GM23338 (cell line): ENCODE data around the gene PSD4. TPM values are rescaled to one million over a fixed set of nuclear protein-coding genes. Genes with fewer than 3 reads are reported as not detected.

ENCODE experiments used
- ATAC-seq: fragments of 200-7000 bp; cut with Tn5 transposase; 3 replicates; pipeline ENCODE4 v1.9.1; 2020
- DNase-seq: peaks from one replicate; pipeline ENCODE4 v3.0.0-alpha.2; 2015; ENCODE audit warnings: low spot score
- H2AFZ ChIP-seq: fragments of 200-600 bp; sonication (generic); 2 replicates; pipeline ENCODE4 v1.8.0; 2016; ENCODE audit warnings: antibody characterized with exemption, mild to moderate bottlenecking, moderate library complexity
- H3F3A ChIP-seq: fragments of 200-600 bp; sonication (generic); replicated peaks from 2 replicates; pipeline ENCODE4 v1.8.0; 2017; ENCODE audit warnings: antibody characterized with exemption, mixed run types, low read depth
- H3K27ac ChIP-seq: fragments of 200-600 bp; sonication (generic); 2 replicates; pipeline ENCODE4 v1.6.1; 2016; ENCODE audit warnings: low read depth
- H3K27me3 ChIP-seq: fragments of 200-600 bp; sonication (generic); 2 replicates; pipeline ENCODE4 v1.8.0; 2016; ENCODE audit warnings: mild to moderate bottlenecking, mixed run types, moderate library complexity; ENCODE audit not compliant: insufficient read depth
- H3K36me3 ChIP-seq: fragments of 200-600 bp; sonication (generic); 2 replicates; pipeline ENCODE4 v1.8.0; 2016; ENCODE audit warnings: mild to moderate bottlenecking; ENCODE audit not compliant: insufficient read depth
- H3K4me1 ChIP-seq: fragments of 200-600 bp; sonication (generic); 2 replicates; pipeline ENCODE4 v1.8.0; 2016; ENCODE audit warnings: mild to moderate bottlenecking, moderate library complexity; ENCODE audit not compliant: insufficient read depth
- H3K4me2 ChIP-seq: fragments of 200-600 bp; sonication (generic); 2 replicates; pipeline ENCODE4 v1.7.1; 2017; ENCODE audit warnings: mixed run types
- H3K4me3 ChIP-seq: fragments of 200-600 bp; sonication (generic); 2 replicates; pipeline ENCODE4 v1.6.1; 2016; ENCODE audit warnings: mixed run types
- H3K79me2 ChIP-seq: fragments of 200-600 bp; sonication (generic); replicated peaks from 2 replicates; pipeline ENCODE4 v1.8.0; 2017; ENCODE audit warnings: mild to moderate bottlenecking; ENCODE audit not compliant: insufficient read depth
- H3K9me2 ChIP-seq: fragments of 200-600 bp; sonication (generic); 2 replicates; pipeline ENCODE4 v1.8.0; 2017; ENCODE audit not compliant: insufficient read depth
- H4K20me1 ChIP-seq: fragments of 200-600 bp; sonication (generic); replicated peaks from 2 replicates; pipeline ENCODE4 v1.8.0; 2017; ENCODE audit warnings: mild to moderate bottlenecking; ENCODE audit not compliant: insufficient read depth
- H3K27ac Mint-ChIP-seq: 2 replicates; pipeline ENCODE4 v1.8.0; 2020; ENCODE audit warnings: inconsistent platforms, mild to moderate bottlenecking, moderate library complexity, mixed read lengths
- H3K27me3 Mint-ChIP-seq: 3 replicates; pipeline ENCODE4 v1.8.0; 2022; ENCODE audit warnings: low read depth, mild to moderate bottlenecking, moderate library complexity, mixed read lengths, inconsistent platforms; ENCODE audit not compliant: insufficient read depth, poor library complexity
- H3K36me3 Mint-ChIP-seq: 3 replicates; pipeline ENCODE4 v1.8.0; 2021; ENCODE audit warnings: low read depth, mild to moderate bottlenecking, inconsistent platforms, moderate library complexity, mixed read lengths
- H3K4me1 Mint-ChIP-seq: 3 replicates; pipeline ENCODE4 v1.8.0; 2020; ENCODE audit warnings: mild to moderate bottlenecking, inconsistent platforms, mixed read lengths
- H3K4me3 Mint-ChIP-seq: 3 replicates; pipeline ENCODE4 v1.8.0; 2021; ENCODE audit warnings: moderate library complexity, mild to moderate bottlenecking, inconsistent platforms, mixed read lengths
- H3K9me3 Mint-ChIP-seq: 3 replicates; pipeline ENCODE4 v1.8.0; 2020; ENCODE audit warnings: moderate library complexity, mild to moderate bottlenecking, inconsistent platforms, mixed read lengths
- CREB1 ChIP-seq: fragments of 250-450 bp; sonication (Bioruptor Pico); IDR thresholded peaks from 2 replicates; pipeline ENCODE4 v1.5.0; 2020; ENCODE audit warnings: low read depth, mild to moderate bottlenecking, moderate library complexity
- CTCF ChIP-seq, 2 experiments: fragments of 200-600 bp in 1 of 2; sonication (generic) in 1 of 2; conservative IDR thresholded peaks; 2 replicates each; pipeline versions ENCODE4 v1.5.1 to v1.6.1; 2016 to 2017; ENCODE audit warnings: antibody characterized with exemption in 2 of 2, low read depth in 2 of 2, mild to moderate bottlenecking in 2 of 2, moderate library complexity in 1 of 2
- ETS1 ChIP-seq: IDR thresholded peaks from 2 replicates; pipeline ENCODE4 v1.6.1; 2016; ENCODE audit warnings: antibody characterized with exemption
- EZH2 ChIP-seq: fragments of 200-600 bp; sonication (generic); IDR thresholded peaks from one replicate; pipeline ENCODE4 v1.8.0; 2017; ENCODE audit warnings: antibody characterized with exemption, mild to moderate bottlenecking, low read depth; ENCODE audit not compliant: unreplicated experiment
- EZH2phosphoT487 ChIP-seq: fragments of 200-600 bp; sonication (generic); IDR thresholded peaks from one replicate; pipeline ENCODE4 v1.8.1; 2018; ENCODE audit warnings: antibody characterized with exemption; ENCODE audit not compliant: unreplicated experiment
- JUNB ChIP-seq: IDR thresholded peaks from one replicate; pipeline ENCODE4 v1.6.1; 2016; ENCODE audit warnings: antibody characterized with exemption; ENCODE audit not compliant: unreplicated experiment
- NANOG ChIP-seq: IDR thresholded peaks from 2 replicates; pipeline ENCODE4 v1.6.1; 2016; ENCODE audit warnings: antibody characterized with exemption, borderline replicate concordance
- POLR2AphosphoS5 ChIP-seq: IDR thresholded peaks from 2 replicates; pipeline ENCODE4 v1.6.1; 2016; ENCODE audit warnings: antibody characterized with exemption, low read depth
- REST ChIP-seq: IDR thresholded peaks from one replicate; pipeline ENCODE4 v1.6.1; 2018; ENCODE audit warnings: antibody characterized with exemption; ENCODE audit not compliant: unreplicated experiment
- STAT1 ChIP-seq: IDR thresholded peaks from one replicate; pipeline ENCODE4 v1.6.1; 2016; ENCODE audit warnings: antibody characterized with exemption; ENCODE audit not compliant: unreplicated experiment
- ZNF114 ChIP-seq: fragments of 250-450 bp; sonication (Bioruptor Pico); IDR thresholded peaks from 2 replicates; pipeline ENCODE4 v1.5.0; 2020; ENCODE audit warnings: mild to moderate bottlenecking, moderate library complexity
- ZNF331 ChIP-seq: fragments of 250-450 bp; sonication (Bioruptor Pico); IDR thresholded peaks from 2 replicates; pipeline ENCODE4 v1.5.0; 2020; ENCODE audit warnings: low read depth, mild to moderate bottlenecking, moderate library complexity
- ZNF462 ChIP-seq: fragments of 250-450 bp; sonication (Bioruptor Pico); IDR thresholded peaks from 2 replicates; pipeline ENCODE4 v1.5.0; 2020; ENCODE audit warnings: mild to moderate bottlenecking, moderate library complexity
- polyA plus RNA-seq: library from polyadenylated mRNA; unstranded; fragments of >200 nt; fragmentation: Nextera tagmentation; extraction: Ambion mirVana; gene quantifications from 2 replicates; pipeline ENCODE4 v1.2.1, GENCODE V29; 2016
- total RNA-seq: library from RNA; depleted of rRNA; stranded (reverse); fragments of >200 nt; shearing (Covaris generic); gene quantifications from 2 replicates; pipeline ENCODE4 v1.2.3, GENCODE V29; 2014

Gene PSD4
- total and polyA plus RNA-seq, 2 experiments from 2014 or later, result 0.06 to 0.66 TPM

- TF ChIP-seq CTCF (conservative IDR thresholded peaks at IDR 0.05; ENCODE audit: low read depth in 2 of 2), result no peak
- no peak for TF ChIP-seq JUNB
- no peak for TF ChIP-seq ETS1
- TF ChIP-seq EZH2phosphoT487, result no peak
- no peak for TF ChIP-seq NANOG
- no peak for TF ChIP-seq EZH2
- no peak for TF ChIP-seq ZNF462
- TF ChIP-seq CREB1 (CRISPR knock-in tag), result no peak
- no peak for TF ChIP-seq STAT1
- no peak for TF ChIP-seq POLR2AphosphoS5
- no peak for TF ChIP-seq REST
- no peak for TF ChIP-seq ZNF114 (CRISPR knock-in tag)
- no peak for TF ChIP-seq ZNF331
- Histone ChIP-seq H4K20me1 (no peaks in the 10 kb centered on the region), H3K9me2 (no peaks in the 10 kb centered on the region), H3K27me3 (no peaks in the 10 kb centered on the region), H3K4me1 (no peaks in the 10 kb centered on the region), H2AFZ (no peak overlapping the region), H3K4me3 (no peak overlapping the region), H3F3A (no peaks in the 10 kb centered on the region), H3K27ac (no peak overlapping the region), H3K4me2 (no peak overlapping the region), H3K36me3 (no peaks in the 10 kb centered on the region), H3K79me2 (no peaks in the 10 kb centered on the region)
- DNase-seq (no peak), ATAC-seq (no peak)
- Mint-ChIP-seq H3K36me3 (no peaks in the 10 kb centered on the region), H3K9me3 (no peaks in the 10 kb centered on the region), H3K27me3 (peaks cover 2% of the 10 kb centered on the region), H3K27ac (no peak overlapping the region), H3K4me1 (no peaks in the 10 kb centered on the region), H3K4me3 (no peak overlapping the region)
Observed at GRCh38 chr2:113142290-113142689, 31.5 kb upstream of the PSD4 start.
